RWPE1 (cell line): Measurements from ENCODE around the gene GUCY2C.

Experiments
- CTCF ChIA-PET: fragments of 350-600 bp; sonication (Branson Sonifier 250); formaldehyde crosslinking; extraction: SDS; loops from one replicate; lab custom pipeline; 2021; lab: Yijun Ruan, JAX
- POLR2A ChIA-PET: fragments of 400-600 bp; formaldehyde crosslinking; extraction: SDS; loops from one replicate; lab custom pipeline; 2020; ENCODE audit warnings: antibody characterized with exemption; ENCODE audit not compliant: low non-redundant PET; lab: Yijun Ruan, JAX
- DNase-seq: peaks from one replicate; pipeline ENCODE4 v3.0.0; 2012; ENCODE audit warnings: low spot score
- H3K27ac ChIP-seq: fragments of 450-650 bp; 2 replicates; pipeline ENCODE4 v1.5.1; 2017
- TF ChIP-seq, protein P1 (sequence below): fragments of 450-650 bp; conservative IDR thresholded peaks from 2 replicates; pipeline ENCODE4 v1.5.1; 2017; ENCODE audit warnings: low read depth, mild to moderate bottlenecking

Gene GUCY2C

DNA sequence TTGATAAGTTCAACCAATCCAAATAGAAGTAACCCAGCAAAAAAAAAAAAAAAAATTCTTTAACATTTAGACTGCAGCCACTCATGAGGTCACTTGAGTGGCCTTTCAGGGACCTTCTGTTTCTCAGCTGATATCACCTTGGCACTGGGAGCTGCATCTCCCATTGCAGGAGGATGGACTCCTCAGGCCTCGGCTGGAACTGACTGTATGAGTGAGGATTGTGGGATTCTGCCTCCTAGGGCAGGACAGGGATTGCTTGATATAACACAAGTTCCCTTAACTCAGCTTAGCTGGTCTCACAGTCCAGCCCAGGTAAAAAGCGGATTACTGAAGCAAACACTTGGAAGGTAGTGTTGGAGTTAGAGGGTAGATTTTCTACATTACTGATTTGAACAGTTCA lies 3.5 kb upstream of the GUCY2C start:
- no peak for DNase-seq
- POLR2A ChIA-PET, result no interaction called here
- no peak overlapping the region for H3K27ac ChIP-seq
- CTCF ChIA-PET, result interaction anchor here (0.6 kb wide), 1 partner anchor 163 kb away, joined by 6 read pairs; no protein-coding TSS in a partner anchor
- TF ChIP-seq, protein P1, sequence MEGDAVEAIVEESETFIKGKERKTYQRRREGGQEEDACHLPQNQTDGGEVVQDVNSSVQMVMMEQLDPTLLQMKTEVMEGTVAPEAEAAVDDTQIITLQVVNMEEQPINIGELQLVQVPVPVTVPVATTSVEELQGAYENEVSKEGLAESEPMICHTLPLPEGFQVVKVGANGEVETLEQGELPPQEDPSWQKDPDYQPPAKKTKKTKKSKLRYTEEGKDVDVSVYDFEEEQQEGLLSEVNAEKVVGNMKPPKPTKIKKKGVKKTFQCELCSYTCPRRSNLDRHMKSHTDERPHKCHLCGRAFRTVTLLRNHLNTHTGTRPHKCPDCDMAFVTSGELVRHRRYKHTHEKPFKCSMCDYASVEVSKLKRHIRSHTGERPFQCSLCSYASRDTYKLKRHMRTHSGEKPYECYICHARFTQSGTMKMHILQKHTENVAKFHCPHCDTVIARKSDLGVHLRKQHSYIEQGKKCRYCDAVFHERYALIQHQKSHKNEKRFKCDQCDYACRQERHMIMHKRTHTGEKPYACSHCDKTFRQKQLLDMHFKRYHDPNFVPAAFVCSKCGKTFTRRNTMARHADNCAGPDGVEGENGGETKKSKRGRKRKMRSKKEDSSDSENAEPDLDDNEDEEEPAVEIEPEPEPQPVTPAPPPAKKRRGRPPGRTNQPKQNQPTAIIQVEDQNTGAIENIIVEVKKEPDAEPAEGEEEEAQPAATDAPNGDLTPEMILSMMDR, result no peak

DNA sequence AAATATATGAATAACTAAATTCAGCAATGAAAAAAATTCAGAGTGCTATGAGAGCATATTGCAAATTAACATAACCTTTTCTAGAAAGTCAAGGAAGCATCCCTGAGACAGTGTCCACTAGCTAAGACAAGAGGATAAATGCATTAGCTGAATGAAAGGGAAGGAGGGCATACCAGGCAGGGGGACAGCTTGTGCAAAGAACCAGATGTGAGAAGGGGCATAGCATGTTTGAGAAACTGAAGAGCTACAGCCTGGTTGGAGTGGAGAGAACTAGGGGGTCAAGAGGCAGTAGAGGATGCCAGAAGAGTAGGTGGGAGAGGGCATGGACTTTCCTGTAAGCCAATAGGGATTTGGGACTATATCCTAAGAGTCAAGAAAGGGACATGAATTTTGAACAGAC lies 2.2 kb upstream of the GUCY2C start:
- TF ChIP-seq, protein P1, result no peak
- no peak for DNase-seq
- POLR2A ChIA-PET, result no interaction called here
- H3K27ac ChIP-seq, result no peak overlapping the region
- CTCF ChIA-PET, result no interaction called here

DNA sequence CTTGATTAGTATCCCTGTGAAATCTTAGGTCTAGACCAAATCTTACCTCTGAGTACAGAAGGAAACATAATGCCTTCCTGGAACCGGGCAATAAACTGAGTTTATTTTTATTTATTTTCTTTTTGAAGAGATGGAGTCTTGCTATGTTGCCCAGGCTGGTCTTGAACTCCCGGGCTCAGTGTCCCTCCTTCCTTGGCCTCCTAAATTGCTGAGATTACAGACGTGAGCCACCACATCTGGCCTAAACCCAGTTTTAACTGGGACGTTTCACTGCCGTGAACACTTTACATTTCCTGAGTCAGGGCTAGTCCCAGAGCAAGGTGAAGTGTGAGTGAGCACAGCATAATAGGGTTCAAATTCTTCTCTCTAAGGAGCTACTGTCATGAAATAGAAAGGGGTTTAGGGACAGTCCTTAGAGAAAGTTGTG lies 671 bp downstream of the GUCY2C start:
- TF ChIP-seq, protein P1, result no peak
- ChIA-PET CTCF (no interaction called here), POLR2A (no interaction called here)
- no peak for DNase-seq
- H3K27ac ChIP-seq, result no peak overlapping the region

DNA sequence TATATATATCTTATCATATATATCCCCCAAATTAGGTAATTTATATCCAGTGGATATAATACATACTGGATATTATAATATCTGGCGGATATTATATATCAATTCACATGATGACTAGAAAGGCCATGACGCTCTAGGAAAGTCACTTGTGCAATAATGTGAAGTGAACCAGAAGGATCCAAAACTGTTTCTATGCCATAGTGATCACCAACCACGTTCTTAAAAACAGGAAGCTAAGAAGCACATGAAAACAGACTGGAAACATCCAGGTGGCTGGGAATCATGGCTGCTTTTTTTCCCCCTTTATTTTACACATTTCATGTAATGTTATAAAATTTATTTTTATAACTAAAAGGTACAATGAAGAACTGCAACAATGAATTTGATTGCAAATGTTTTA lies 1.4 kb downstream of the GUCY2C start:
- TF ChIP-seq, protein P1, result no peak
- DNase-seq, result no peak
- POLR2A ChIA-PET, result no interaction called here
- CTCF ChIA-PET, result no interaction called here
- no peak overlapping the region for H3K27ac ChIP-seq

DNA sequence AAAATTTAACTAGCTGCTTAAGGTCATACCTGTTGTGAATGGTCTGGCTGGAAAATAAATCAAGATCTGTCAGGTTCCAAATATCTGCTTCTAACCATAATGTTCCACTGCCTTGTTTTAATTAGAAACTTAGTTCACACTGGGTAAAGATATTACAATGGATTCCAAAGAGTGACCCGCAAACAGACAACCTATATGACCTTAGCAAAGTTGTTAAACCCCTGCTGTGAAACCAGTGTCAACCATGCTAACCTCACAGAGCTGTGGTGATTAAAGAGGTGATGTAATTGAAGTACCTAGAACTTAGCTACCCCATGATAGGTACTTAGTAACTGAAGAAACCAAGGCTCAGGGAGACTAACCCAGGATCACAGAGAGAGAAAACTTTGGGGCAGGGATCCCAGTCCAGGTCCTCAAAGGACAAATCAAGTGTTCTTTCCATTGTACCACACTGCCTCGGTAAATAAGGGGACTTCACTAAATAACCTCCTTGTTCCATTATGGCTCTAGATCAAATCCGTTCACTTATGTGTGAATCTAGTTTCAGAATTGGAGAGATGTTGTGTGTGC lies 2.2 kb downstream of the GUCY2C start:
- no peak for DNase-seq
- ChIA-PET CTCF (no interaction called here), POLR2A (no interaction called here)
- TF ChIP-seq, protein P1, result no peak
- no peak overlapping the region for H3K27ac ChIP-seq

DNA sequence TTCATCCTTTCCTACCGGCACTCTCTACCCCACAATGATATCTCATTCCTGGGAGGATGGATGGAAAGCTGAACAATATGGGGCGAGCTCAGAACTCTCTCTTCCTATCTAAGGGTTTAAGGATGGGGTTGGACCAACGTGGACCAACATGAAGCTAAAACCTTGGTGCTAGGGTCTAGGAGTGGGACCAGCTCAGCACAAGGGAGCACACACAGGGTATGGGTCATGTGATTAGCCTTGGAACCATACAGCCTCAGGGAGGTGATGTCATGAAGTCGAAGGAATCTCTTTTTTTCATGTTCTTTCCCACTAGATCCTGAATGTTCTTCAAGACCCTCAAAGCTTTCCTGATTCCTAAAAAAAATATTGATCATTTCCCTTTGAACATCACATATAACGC lies 3.3 kb downstream of the GUCY2C start:
- ChIA-PET CTCF (interaction anchor here (0.7 to 0.8 kb wide), 3 partner anchors 44 to 1637 kb away, joined by 3 to 4 read pairs (median 3); no protein-coding TSS in a partner anchor), POLR2A (no interaction called here)
- no peak overlapping the region for H3K27ac ChIP-seq
- TF ChIP-seq, protein P1, result no peak
- no peak for DNase-seq
